Left hindlimb (tissue), 1 donor: Measurements from ENCODE around the gene EIF4E2.
"Not testable (repeated sequence)": the region's sequence is repeated elsewhere in the genome, so short reads cannot be mapped to it uniquely, and the experiment has no call there.

ENCODE experiments used
- DNase-seq: peaks from one replicate; pipeline ENCODE4 v3.0.0-alpha.2; 2018

The EIF4E2 gene

DNA sequence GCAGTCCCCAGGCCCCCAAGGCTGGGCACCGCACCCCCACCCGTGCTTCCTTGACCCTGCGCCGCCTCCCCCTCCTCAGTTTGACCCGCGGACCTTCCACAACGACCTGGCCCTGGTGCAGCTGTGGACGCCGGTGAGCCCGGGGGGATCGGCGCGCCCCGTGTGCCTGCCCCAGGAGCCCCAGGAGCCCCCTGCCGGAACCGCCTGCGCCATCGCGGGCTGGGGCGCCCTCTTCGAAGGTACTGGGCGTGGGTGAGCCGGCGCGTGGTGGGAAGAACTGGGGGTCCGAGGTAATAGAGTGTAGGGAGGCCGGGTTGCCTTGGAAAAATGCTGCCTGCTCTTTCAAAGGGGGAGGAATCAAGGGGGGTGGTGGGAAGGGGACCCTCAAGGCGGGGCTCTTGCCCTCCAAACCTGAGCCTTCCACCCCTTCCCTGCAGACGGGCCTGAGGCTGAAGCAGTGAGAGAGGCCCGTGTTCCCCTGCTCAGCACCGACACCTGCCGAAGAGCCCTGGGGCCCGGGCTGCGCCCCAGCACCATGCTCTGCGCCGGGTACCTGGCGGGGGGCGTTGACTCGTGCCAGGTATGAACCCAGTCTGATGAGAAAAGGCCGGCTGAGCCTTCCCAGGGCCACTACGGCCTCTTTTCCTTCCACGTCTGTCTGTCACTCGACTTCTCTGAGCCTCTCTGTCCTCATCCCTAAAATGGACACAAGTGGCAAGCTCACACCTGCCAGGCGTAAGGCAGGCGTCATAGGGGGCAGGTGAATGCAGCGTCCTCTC, 27.7 kb upstream of the EIF4E2 start:
- no peak for DNase-seq

DNA sequence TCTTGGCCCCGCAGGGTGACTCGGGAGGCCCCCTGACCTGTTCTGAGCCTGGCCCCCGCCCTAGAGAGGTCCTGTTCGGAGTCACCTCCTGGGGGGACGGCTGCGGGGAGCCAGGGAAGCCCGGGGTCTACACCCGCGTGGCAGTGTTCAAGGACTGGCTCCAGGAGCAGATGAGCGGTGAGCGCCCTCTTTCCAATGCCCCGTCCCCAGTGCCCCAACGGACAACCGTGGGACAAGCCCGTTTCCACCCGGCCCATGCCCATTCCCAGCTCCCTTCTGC, 27.1 kb upstream of the EIF4E2 start:
- no peak for DNase-seq

DNA sequence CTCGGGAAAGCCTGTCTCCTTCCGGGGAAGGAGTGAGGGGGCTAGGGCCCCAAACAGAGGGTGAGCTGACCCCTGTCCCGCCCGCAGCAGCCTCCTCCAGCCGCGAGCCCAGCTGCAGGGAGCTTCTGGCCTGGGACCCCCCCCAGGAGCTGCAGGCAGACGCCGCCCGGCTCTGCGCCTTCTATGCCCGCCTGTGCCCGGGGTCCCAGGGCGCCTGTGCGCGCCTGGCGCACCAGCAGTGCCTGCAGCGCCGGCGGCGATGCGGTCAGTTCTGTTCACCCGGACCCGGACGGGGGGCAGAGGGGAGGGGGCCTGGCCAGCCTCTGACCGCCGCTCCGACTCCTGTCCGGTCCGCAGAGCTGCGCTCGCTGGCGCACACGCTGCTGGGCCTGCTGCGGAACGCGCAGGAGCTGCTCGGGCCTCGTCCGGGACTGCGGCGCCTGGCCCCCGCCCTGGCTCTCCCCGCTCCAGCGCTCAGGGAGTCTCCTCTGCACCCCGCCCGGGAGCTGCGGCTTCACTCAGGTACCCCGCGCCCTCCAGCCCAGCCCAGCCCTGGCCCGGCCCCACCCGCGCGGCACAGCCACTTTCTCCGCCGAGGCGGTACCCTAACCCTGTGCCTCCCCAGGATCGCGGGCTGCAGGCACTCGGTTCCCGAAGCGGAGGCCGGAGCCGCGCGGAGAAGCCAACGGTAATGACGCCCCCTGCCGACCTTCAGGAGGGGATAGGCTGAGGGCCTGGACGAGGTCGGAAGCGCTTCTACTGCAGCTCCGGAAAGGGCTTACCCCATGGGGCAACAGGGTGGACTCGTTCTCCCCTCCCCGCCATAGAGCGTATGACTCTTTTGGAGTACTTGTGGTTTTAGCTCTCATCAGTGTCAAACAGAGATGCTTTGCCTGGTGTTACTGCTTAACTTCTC, 26.5 kb upstream of the EIF4E2 start:
- no peak for DNase-seq

DNA sequence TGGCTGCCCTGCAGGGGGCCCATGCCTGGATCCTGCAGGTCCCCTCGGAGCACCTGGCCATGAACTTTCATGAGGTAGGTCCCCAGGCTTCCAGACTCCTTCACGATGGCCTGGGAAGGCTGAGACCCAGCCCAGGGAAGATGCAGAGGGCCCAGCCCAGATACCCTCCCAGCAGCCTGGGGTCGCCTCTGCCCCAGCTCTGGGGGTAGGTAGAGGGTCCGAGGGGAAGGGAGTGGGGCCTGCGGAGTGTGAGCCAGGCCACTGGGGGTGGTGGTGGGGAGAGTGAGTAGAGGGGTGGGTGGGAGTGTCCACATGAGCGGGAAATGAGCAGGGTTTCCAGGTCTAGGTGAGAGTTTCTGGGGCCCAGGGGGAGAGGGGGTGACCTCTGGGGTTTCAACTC, 25.7 kb upstream of the EIF4E2 start:
- DNase-seq, result no peak

DNA sequence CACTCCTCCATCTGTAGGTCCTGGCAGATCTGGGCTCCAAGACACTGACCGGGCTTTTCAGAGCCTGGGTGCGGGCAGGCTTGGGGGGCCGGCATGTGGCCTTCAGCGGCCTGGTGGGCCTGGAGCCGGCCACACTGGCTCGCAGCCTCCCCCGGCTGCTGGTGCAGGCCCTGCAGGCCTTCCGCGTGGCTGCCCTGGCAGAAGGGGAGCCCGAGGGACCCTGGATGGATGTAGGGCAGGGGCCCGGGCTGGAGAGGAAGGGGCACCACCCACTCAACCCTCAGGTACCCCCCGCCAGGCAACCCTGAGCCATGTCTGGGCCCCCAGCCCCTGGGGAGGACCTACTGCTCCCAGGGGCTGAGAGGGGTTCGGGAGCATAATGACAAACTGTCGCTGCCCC, 25.3 kb upstream of the EIF4E2 start:
- no peak for DNase-seq

DNA sequence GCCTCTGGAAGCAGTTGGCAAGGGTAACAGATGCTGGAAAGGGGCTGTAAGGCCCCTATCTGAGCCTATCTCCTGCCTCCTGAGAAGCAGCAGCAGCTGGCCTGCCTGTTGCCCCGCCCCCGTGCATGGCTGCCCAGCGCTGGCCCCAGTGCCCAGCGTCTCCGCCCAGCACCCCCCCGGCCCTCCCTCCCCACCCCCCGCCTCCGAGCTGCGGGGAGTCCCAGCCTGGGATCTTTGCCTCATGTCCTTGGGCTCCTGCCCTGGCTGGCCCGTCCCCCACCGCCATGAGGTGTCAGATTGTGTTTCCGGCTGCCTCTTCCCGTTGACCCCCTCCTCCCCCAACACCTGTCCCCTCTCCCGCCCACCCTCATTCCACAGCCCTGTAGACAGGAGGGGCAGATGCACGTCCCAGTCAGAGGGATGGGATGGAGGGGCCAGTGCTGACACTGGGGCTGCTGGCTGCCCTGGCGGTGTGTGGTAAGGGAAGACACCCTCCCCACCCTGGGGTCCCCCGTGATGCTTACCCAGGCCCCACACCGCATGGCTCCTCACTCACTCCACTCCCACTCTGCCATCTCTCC, 24.6 kb upstream of the EIF4E2 start, which contains the start of gene CHRND:
CHRND (plus strand) TSS at position 370 of the 581 bp plus-strand sequence; CDS start at position 426, 56 bp downstream.
- peak; percentile 86 for DNase-seq

DNA sequence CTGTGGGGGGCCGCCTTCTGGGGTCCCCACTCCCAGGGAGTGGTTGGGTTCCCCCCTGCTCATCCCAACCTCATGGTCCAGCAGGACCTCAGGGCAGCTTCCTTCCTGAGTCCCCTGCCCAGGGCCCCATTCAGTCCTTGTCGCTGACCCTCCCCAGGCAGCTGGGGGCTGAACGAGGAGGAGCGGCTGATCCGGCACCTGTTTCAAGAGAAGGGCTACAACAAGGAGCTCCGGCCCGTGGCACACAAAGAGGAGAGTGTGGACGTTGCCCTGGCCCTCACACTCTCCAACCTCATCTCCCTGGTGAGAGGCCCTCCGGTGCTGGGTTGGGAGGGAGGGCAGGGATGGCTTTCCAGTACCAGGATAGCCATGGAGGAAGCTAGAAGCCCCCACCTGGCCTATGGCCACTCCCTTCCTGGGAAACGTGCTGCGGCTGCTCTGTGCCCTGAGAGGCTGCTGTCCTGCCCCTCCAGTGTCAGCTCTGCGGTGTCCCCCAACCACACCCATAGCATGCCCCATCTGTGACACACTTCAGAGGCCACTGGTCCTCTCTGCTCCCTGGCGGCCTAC, 24.0 kb upstream of the EIF4E2 start:
- no peak for DNase-seq

DNA sequence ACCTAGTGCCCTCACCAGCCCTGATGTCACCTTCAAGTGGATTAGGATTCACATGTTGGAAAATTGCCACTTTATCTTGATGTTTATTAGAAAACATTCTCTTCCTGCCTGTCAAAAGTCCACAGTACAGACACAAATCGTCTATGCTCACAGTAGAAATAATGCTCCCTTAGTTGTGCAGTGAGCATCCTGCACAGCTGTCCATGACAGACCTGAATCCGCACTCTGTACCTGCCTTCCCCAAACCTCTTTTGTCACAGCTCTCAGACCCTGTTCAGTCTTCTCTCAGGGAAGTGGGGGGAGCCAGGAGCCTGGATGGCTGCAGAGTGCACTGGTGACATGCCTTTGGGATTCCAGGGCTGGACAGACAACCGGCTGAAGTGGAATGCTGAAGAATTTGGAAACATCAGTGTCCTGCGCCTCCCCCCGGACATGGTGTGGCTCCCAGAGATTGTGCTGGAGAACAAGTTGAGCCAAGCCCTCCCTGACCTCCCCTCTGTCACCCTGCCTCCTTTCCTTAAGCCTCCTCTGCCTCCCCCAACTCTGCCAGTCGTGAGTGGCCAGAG, 22.5 kb upstream of the EIF4E2 start:
- DNase-seq, result no peak

DNA sequence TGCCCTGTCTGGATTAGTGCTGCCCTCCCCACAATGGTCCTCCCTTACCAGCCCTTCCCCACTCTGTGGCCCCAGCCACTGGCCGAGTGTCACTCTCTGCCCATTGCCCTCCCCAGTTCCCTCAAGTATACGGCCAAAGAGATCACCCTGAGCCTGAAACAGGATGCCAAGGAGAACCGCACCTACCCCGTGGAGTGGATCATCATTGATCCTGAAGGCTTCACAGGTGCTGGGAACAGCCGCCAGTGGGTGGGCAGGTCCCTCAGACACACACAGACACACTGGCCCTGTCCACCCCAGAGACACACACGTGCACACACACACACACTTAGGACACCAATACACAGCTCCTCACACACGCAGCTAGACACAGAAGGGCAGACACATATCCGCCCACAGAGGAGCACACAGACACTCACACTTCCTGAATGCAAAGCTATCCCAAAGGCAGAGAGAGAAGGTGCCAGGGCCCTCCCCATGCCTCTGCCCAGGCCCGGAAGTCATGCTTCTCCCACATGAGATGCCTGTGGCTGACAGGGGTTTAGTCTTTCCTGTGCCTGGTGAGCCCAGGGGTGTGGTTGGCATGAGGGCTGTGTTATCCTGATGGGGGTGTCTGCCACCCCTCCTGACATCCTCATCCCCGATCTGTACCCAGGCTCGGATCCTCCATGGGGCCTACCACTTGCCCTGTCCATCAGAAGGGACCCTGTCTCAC, 21.6 kb upstream of the EIF4E2 start:
- peak; percentile 32 for DNase-seq

DNA sequence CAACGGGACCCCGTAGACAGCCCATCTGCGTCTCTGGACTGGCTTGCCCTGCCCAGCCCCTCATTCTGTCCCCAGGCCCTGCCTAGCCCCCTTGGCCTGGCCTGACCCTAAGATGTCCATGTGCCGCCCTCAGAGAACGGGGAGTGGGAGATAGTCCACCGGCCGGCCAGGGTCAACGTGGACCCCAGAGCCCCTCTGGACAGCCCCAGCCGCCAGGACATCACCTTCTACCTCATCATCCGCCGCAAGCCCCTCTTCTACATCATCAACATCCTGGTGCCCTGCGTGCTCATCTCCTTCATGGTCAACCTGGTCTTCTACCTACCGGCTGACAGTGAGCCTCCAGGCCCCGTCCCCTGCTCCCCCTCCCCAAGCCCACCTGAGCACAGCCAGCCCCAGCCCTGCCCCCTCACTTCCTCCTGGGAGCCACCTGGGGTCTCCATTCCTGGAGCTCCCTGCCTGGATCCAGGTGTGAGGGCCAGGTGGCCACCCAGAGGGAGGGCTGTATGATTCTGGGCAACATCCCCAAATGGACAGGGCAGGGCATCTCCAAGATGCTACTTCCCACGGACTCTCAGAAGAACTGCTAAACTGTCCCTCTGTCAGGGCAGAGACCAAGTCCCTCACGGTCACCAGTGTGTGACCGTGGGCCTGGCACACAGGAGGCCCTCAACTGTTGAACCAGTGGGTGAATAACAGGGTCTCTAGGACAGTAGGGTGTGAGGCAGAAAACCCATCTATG, 20.5 kb upstream of the EIF4E2 start:
- DNase-seq, result peak; percentile 26

DNA sequence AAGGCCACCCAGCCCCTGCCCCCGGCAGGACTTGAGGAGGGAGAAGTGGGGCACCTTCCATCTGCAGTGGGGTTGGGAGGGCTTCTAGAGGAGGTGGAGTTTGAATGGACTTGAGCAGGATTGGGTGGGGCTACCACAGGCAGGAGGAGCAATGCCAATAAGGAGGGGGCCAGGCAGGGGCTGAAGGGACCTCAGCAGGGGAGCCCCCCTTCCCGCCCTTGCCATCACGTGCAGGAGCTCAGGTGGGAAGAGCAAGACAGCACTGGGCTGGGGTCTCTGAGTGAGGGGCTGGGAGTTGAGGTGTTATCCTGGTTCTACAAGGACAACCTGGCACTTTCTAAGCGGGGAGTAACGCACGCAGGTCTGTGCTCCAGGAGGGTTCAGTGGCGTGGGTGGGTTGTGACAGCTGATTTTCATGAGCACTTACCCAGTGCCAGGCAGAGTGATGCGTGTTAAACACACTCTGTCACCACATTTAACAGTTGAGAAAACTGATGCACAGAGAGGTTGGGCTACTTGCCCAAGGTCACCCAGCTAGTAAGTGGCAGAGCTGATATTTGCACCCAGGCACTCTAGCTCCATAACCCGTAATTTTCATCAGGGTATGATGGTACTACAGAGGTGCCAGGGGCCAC, 19.7 kb upstream of the EIF4E2 start:
- DNase-seq, result no peak

DNA sequence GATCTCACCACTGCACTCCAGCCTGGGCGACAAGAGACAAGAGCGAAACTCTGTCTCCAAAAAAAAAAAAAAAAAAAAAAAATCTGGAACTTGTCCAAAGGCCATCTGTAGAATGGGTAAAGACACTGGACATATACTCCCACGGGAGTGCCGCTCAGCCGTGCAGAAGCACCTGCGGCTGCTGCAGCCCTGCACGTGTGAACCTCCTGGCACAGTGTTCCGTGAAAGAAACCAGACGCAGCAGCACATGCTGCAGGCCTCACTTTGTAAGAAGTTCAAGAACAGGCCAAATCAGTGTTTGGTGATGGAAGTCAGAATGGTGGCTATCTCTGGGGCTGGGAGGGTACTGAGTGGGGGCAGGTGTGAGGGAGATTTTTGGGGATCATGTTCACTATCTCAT, 18.1 kb upstream of the EIF4E2 start:
- DNase-seq, result no peak

DNA sequence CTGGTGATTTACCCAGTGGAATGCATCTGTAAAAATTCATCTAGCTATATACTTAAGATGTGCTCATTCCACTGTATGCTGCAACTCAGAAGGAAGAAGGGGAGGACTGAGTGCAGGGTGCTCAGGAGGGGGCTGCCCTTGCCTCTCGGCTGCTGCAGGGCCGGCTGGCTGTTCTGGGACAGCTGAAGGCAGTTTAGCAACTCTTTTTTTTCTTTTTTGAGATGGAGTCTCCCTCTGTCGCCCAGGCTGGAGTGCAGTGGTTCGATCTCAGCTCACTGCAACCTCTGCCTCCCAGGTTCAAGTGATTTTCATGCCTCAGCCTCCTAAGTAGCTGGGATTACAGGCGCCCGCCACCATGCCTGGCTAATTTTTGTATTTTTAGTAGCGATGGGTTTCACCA, 17.7 kb upstream of the EIF4E2 start:
- DNase-seq, result not testable (repeated sequence)

DNA sequence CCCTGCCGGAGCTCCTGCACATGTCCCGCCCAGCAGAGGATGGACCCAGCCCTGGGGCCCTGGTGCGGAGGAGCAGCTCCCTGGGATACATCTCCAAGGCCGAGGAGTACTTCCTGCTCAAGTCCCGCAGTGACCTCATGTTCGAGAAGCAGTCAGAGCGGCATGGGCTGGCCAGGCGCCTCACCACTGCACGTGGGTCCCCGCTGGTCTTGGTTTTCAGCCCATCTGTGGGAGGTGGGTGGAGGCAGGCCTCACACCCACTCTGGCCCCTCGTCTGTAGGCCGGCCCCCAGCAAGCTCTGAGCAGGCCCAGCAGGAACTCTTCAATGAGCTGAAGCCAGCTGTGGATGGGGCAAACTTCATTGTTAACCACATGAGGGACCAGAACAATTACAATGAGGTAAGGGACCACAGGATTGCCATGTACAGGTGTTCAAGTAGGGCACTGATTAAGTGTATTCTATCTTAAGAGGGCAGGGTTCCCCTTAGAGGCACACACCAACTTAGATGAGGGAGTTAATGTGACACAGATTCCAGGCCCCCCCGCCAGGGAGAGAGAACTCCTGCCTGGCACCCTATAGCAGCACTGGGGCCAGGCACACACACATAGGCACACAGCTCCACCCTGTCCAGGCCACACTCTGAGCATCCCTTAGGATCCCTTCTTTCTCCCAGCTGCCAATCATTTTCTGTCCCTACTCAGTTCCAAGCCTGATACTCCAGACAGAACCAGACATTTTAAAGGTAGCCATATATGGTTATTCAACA, 16.4 kb upstream of the EIF4E2 start:
- no peak for DNase-seq

DNA sequence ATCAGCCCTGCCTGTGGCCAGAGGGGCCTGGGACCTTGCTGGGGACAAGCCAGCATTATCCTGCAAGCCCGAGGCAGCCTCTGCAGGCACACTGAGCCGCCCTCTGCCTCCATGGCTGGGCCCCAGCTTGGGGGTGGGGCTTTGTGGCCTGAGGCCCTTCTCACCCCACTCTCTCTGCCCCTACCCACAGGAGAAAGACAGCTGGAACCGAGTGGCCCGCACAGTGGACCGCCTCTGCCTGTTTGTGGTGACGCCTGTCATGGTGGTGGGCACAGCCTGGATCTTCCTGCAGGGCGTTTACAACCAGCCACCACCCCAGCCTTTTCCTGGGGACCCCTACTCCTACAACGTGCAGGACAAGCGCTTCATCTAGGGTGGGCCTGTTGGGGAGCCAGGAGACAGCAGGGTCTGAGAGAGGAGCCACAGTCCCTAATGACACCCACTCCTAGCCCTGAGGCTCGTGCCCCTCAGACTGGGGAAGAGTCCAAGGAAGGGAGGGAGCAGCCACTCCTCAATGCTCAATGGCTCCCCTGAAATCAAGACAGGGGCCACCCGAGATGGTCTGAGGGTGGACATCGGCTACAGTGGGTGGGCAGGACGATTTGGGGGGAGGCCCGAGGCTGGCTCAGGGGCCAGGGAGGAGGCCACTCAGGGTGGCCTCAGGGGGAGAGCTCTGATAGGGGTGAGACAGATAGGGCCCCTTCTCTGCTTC, 15.4 kb upstream of the EIF4E2 start:
- no peak for DNase-seq

DNA sequence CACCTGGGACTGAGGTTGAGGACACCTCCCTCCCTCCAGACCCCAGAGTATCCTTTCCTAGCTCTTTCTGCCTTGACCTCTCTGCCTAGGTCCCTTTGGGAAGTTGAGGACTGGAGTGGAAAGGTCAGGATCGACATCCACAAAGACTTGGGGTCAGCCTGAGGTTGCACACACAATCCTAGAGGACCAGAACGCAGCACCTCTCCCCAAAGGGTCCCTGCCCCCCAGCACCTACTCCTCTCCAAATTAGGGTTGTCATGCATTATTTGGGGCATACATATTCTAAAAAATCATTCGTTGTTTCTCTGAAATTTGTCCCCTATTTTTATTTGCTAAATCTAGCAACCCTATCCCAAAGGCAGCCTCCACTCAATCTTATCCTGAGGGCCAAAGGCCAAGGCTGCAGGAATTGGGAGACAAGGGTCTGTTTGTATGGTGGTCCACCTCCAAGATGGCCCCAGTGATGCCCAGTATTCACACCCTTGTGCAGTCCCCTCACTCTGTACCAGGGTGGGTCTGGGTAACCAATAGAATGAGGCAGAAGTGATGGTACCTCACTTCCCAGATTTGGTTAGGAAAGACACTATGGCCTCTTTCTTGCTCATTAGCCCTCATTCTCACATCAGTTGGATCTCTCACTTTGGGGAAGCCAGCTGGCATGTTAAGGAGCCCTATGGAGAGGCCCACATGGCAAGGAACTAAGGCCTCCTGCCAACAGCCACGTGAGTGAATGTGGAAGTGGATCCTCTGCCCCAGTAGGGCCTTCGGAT, 14.5 kb upstream of the EIF4E2 start:
- DNase-seq, result no peak

DNA sequence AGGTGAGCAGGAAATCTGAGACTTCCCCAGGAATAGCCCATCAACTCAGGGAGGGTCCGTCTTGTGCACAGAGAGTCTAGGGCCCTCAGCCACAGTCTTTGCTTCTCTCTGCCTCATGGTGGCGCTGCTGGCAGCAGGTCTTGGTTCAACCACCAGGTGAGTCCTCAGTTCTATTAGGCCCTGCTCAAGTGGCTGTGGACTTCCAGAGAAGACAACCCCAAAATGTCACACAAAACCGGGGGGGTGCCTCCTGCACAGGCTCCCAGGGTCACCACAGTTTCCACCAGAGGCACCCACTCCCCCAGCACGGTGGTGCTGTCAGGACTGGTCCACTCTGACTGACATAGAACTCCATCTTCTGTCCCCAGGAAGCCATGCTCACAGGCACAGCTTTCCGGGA, 13.4 kb upstream of the EIF4E2 start:
- no peak for DNase-seq

DNA sequence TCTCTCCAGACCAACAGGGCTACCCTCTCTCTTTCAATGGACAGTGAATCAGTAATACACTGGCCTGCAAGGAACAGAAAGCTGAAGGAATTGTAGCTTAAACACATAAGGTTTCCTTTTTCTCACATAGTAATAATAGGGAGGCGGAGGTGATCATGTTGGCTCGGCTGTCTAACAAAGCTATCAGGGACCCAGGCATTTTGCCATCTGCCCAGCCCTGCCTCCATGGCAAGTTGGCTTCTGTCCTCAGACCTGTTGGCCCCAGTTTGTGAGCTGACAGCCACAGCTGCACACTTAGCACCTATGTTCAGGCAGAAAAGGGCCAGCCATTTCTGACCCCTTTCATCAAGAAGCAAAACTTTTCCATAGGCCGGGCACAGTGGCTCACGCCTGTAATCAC, 13.0 kb upstream of the EIF4E2 start:
- no peak for DNase-seq

DNA sequence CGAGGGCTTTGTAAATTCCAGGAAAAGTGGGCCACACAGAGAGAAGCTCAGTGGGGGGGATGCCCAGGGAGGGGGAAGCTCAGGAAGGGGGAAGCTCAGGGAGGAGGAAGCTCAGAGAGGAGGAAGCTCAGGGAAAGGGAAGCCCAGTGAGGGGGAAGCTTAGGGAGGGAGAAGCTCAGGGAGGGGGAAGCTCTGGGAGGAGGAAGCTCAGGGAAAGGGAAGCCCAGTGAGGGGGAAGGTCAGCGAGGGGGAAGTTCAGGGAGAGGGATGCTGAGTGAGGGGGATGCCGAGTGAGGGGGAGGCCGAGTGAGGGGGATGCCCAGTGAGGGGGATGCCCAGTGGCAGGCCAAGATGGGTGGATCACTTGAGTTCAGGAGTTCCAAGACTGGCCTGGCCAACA, 11.8 kb upstream of the EIF4E2 start:
- DNase-seq, result no peak
